HCT116 (cell line): Measurements from ENCODE around the gene PRKN. TPM values are rescaled to one million over a fixed set of nuclear protein-coding genes. Genes with fewer than 3 reads are reported as not detected.

Experiments
- ATAC-seq: fragments of 200-7000 bp; cut with Tn5 transposase; 2 replicates; pipeline ENCODE4 v1.9.1; 2020; ENCODE audit warnings: mild to moderate bottlenecking, moderate library complexity
- BruUV-seq: library from RNA; stranded (reverse); fragments of 400-500 nt; replicated peaks from 2 replicates; lab custom pipeline; 2021; lab: Mats Ljungman, UMichigan
- CTCF ChIA-PET: fragments of 300-600 bp; sonication (Branson Sonifier 250); formaldehyde crosslinking; loops from one replicate; lab custom pipeline; 2021; ENCODE audit warnings: antibody characterized with exemption; lab: Charles Lee
- POLR2A ChIA-PET: fragments of 300-600, 350-600 bp; sonication (Branson Sonifier 250); formaldehyde crosslinking; loops from one replicate; lab custom pipeline; 2021; ENCODE audit warnings: antibody characterized with exemption; lab: Charles Lee
- RAD21 ChIA-PET, 2 experiments: fragments of 300-600 bp; sonication (Branson Sonifier 250); formaldehyde crosslinking; loops; one replicate each; lab custom pipeline; 2023; ENCODE audit warnings: low total read pairs in 2 of 2; ENCODE audit not compliant: uncharacterized antibody in 2 of 2, unreplicated experiment in 2 of 2, low non-redundant PET in 1 of 2; lab: Charles Lee
- DNase-seq: peaks from one replicate; pipeline ENCODE4 v3.0.0-alpha.2; 2010; ENCODE audit warnings: low read depth, low spot score
- H2AFZ ChIP-seq: fragments of 200-600 bp; shearing (Covaris generic), sonication (generic); 2 replicates; pipeline ENCODE4 v1.6.1; 2017; ENCODE audit warnings: low read depth, mixed run types, mixed read lengths, antibody characterized with exemption, low read length; ENCODE audit not compliant: poor library complexity, severe bottlenecking
- H3K27ac ChIP-seq: 2 replicates; pipeline ENCODE4 v1.5.1; 2012; ENCODE audit warnings: low read depth, low read length
- H3K27me3 ChIP-seq: fragments of 200-600 bp; sonication (generic); 2 replicates; pipeline ENCODE4 v1.6.1; 2016; ENCODE audit warnings: mixed run types, low read length, mixed read lengths; ENCODE audit not compliant: insufficient read depth
- H3K36me3 ChIP-seq, 2 experiments: fragments of 200-500 bp in 1 of 2; fragments of 200-600 bp in 1 of 2; sonication (Bioruptor generic) in 1 of 2; sonication (generic) in 1 of 2; 2 replicates each; pipeline versions ENCODE4 v1.5.1 to v1.6.1; 2014 to 2016; ENCODE audit warnings: low read length in 2 of 2, inconsistent platforms in 1 of 2, mixed read lengths in 1 of 2, mixed run types in 1 of 2; ENCODE audit not compliant: insufficient read depth in 2 of 2, control insufficient read depth in 1 of 2
- H3K4me1 ChIP-seq, 2 experiments: fragments of 200-600 bp in 1 of 2; sonication (generic) in 1 of 2; 2 replicates each; pipeline versions ENCODE4 v1.5.1 to v1.6.1; 2012 to 2017; ENCODE audit warnings: low read length in 2 of 2, inconsistent platforms in 1 of 2, mild to moderate bottlenecking in 1 of 2, mixed read lengths in 1 of 2, mixed run types in 1 of 2, moderate library complexity in 1 of 2; ENCODE audit not compliant: insufficient read depth in 2 of 2, control insufficient read depth in 1 of 2
- H3K4me2 ChIP-seq: fragments of 200-600 bp; sonication (generic); 2 replicates; pipeline ENCODE4 v1.6.1; 2017; ENCODE audit warnings: mixed run types, low read length, mixed read lengths
- H3K4me3 ChIP-seq, 2 experiments: fragments of 200-600 bp in 1 of 2; sonication (generic) in 1 of 2; replicated peaks in 1 of 2; 2 replicates each; pipeline ENCODE4 v1.5.1; 2011 to 2016; ENCODE audit warnings: low read length in 2 of 2, control low read depth in 1 of 2, low read depth in 1 of 2, mild to moderate bottlenecking in 1 of 2, mixed read lengths in 1 of 2, mixed run types in 1 of 2
- H3K79me2 ChIP-seq: fragments of 200-600 bp; sonication (generic); 2 replicates; pipeline ENCODE4 v1.6.1; 2017; ENCODE audit warnings: mild to moderate bottlenecking, mixed run types, low read length, moderate library complexity, mixed read lengths; ENCODE audit not compliant: insufficient read depth
- H3K9ac ChIP-seq: fragments of 200-600 bp; sonication (generic); 2 replicates; pipeline ENCODE4 v1.6.1; 2016; ENCODE audit warnings: low read length, mixed read lengths
- H3K9me2 ChIP-seq: fragments of 200-600 bp; sonication (generic), shearing (Covaris generic); 2 replicates; pipeline ENCODE4 v1.6.1; 2017; ENCODE audit warnings: mixed run types, mild to moderate bottlenecking, moderate library complexity; ENCODE audit not compliant: insufficient read depth
- H3K9me3 ChIP-seq, 2 experiments: fragments of 200-500 bp in 1 of 2; fragments of 200-600 bp in 1 of 2; sonication (Bioruptor generic) in 1 of 2; sonication (generic) in 1 of 2; 2 replicates each; pipeline ENCODE4 v1.6.1; 2014 to 2017; ENCODE audit warnings: low read length in 2 of 2, mixed read lengths in 2 of 2, inconsistent platforms in 1 of 2, low read depth in 1 of 2, mild to moderate bottlenecking in 1 of 2, mixed run types in 1 of 2, moderate library complexity in 1 of 2; ENCODE audit not compliant: control insufficient read depth in 1 of 2, insufficient read depth in 1 of 2
- H4K20me1 ChIP-seq: fragments of 200-600 bp; sonication (generic), shearing (Covaris generic); 2 replicates; pipeline ENCODE4 v1.6.1; 2017; ENCODE audit warnings: mixed run types, mild to moderate bottlenecking, moderate library complexity; ENCODE audit not compliant: insufficient read depth
- CBX3 ChIP-seq: IDR thresholded peaks from 2 replicates; pipeline ENCODE4 v1.6.1; 2012; ENCODE audit warnings: low read depth
- CEBPB ChIP-seq: IDR thresholded peaks from 2 replicates; pipeline ENCODE4 v1.6.1; 2012; ENCODE audit warnings: low read depth
- EGR1 ChIP-seq: IDR thresholded peaks from 2 replicates; pipeline ENCODE4 v1.6.1; 2012; ENCODE audit warnings: low read depth
- ELF1 ChIP-seq: IDR thresholded peaks from 2 replicates; pipeline ENCODE4 v1.6.1; 2012; ENCODE audit warnings: low read depth, borderline replicate concordance
- EZH2 ChIP-seq: fragments of 200-600 bp; sonication (generic); IDR thresholded peaks from 2 replicates; pipeline ENCODE4 v1.6.1; 2017; ENCODE audit warnings: antibody characterized with exemption, mixed run types
- FOSL1 ChIP-seq: IDR thresholded peaks from 2 replicates; pipeline ENCODE4 v1.6.1; 2012; ENCODE audit warnings: low read depth
- JUND ChIP-seq: IDR thresholded peaks from 2 replicates; pipeline ENCODE4 v1.6.1; 2012
- POLR2AphosphoS5 ChIP-seq: IDR thresholded peaks from 2 replicates; pipeline ENCODE4 v1.6.1; 2011; ENCODE audit warnings: mild to moderate bottlenecking, low read depth, low read length, moderate library complexity
- RAD21 ChIP-seq: IDR thresholded peaks from 2 replicates; pipeline ENCODE4 v1.6.1; 2012; ENCODE audit warnings: low read depth, mild to moderate bottlenecking
- SIN3A ChIP-seq: IDR thresholded peaks from 2 replicates; pipeline ENCODE4 v1.6.1; 2012; ENCODE audit warnings: low read depth
- SP1 ChIP-seq: IDR thresholded peaks from 2 replicates; pipeline ENCODE4 v1.6.1; 2012; ENCODE audit warnings: low read depth
- TCF7L2 ChIP-seq: IDR thresholded peaks from 2 replicates; pipeline ENCODE4 v1.7.0; 2011; ENCODE audit warnings: borderline replicate concordance, inconsistent platforms; ENCODE audit not compliant: insufficient read depth, insufficient read length; ENCODE audit errors: extremely low read depth
- YY1 ChIP-seq: IDR thresholded peaks from 2 replicates; pipeline ENCODE4 v1.6.1; 2011; ENCODE audit warnings: low read length, low read depth, moderate library complexity, mild to moderate bottlenecking; ENCODE audit not compliant: insufficient replicate concordance; ENCODE audit errors: extremely low read depth
- ZFX ChIP-seq: fragments of 450-650 bp; IDR thresholded peaks from 2 replicates; pipeline ENCODE4 v1.6.1; 2017
- ZNF274 ChIP-seq: fragments of 200-500 bp; sonication (Bioruptor generic); IDR thresholded peaks from 2 replicates; pipeline ENCODE4 v1.6.1; 2014; ENCODE audit warnings: mild to moderate bottlenecking, low read depth, low read length, inconsistent platforms
- intact Hi-C: fragments of 100-400 bp; cut with micrococcal nuclease; formaldehyde crosslinking; loops from 2 replicates; pipeline ENCODE4 v1.10.0; 2022
- total RNA-seq: library from RNA; stranded (reverse); gene quantifications from one replicate; pipeline ENCODE4 v1.2.1, GENCODE V29; 2021; ENCODE audit not compliant: unreplicated experiment
- TF ChIP-seq, protein P1 (sequence below): IDR thresholded peaks from 2 replicates; pipeline ENCODE4 v1.6.1; 2011; ENCODE audit warnings: mild to moderate bottlenecking, low read length, moderate library complexity; ENCODE audit not compliant: insufficient replicate concordance; ENCODE audit errors: extremely low read depth
- TF ChIP-seq, protein P2 (sequence below): IDR thresholded peaks from 2 replicates; pipeline ENCODE4 v1.6.1; 2012; ENCODE audit warnings: low read depth
- TF ChIP-seq, protein P3 (sequence below): IDR thresholded peaks from 2 replicates; pipeline ENCODE4 v1.6.1; 2012
- TF ChIP-seq, protein P4 (sequence below), 3 experiments: fragments of 200-600 bp in 1 of 3; sonication (generic) in 1 of 3; IDR thresholded peaks in 2 of 3; conservative IDR thresholded peaks in 1 of 3; 2 replicates each; pipeline ENCODE4 v1.5.1; 2012 to 2017; ENCODE audit warnings: low read depth in 2 of 3, low read length in 2 of 3, antibody characterized with exemption in 1 of 3, borderline replicate concordance in 1 of 3, control low read depth in 1 of 3, mild to moderate bottlenecking in 1 of 3, mixed read lengths in 1 of 3, mixed run types in 1 of 3, moderate library complexity in 1 of 3; ENCODE audit not compliant: insufficient read depth in 1 of 3
- TF ChIP-seq, protein P5 (sequence below): IDR thresholded peaks from 2 replicates; pipeline ENCODE4 v1.6.1; 2012

The PRKN gene
- total RNA-seq, 1 experiment from 2014 or later = 2.6 TPM

DNA sequence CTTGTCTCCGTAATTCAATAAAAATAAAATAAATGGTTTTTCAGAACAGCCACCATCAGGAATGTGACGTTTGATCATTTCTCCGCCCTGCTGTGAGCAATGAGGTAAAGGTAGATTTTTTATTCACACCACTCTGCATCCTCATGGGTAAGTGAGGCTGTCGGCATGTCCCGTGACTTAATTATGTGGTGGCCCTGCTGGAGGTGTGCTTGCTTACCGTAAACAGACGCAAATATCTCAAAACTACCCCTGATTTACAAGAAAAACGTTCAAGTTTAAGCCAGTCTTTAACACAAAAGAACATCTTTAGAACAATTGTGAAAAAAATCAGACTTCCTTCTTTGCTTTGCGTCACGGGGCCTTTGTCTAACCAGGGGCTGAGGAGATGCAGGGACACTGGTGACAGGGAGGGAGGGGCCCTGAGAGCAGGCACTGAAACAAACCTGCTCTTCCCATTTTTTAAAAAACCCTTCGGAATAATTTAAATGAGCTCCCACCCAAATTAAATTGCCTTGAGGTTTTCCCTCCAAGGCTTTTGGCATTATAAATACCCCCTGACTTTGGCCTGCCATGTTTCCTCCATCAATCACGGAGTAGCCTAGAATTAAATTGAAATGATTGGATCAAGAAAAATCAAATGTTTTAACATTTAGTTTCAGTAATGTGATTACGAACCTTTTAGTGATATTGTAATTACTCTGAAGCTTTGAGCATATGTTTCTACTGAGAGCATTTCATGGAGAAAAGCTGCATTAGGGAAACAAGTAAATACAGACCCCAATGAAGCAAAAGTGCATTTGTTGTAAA, 13.4 kb downstream of the PRKN start:
- TF ChIP-seq CBX3 = no peak
- TF ChIP-seq, protein P1, sequence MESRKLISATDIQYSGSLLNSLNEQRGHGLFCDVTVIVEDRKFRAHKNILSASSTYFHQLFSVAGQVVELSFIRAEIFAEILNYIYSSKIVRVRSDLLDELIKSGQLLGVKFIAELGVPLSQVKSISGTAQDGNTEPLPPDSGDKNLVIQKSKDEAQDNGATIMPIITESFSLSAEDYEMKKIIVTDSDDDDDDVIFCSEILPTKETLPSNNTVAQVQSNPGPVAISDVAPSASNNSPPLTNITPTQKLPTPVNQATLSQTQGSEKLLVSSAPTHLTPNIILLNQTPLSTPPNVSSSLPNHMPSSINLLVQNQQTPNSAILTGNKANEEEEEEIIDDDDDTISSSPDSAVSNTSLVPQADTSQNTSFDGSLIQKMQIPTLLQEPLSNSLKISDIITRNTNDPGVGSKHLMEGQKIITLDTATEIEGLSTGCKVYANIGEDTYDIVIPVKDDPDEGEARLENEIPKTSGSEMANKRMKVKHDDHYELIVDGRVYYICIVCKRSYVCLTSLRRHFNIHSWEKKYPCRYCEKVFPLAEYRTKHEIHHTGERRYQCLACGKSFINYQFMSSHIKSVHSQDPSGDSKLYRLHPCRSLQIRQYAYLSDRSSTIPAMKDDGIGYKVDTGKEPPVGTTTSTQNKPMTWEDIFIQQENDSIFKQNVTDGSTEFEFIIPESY = no peak
- TF ChIP-seq EGR1 = no peak
- no peak for TF ChIP-seq YY1
- no peak for TF ChIP-seq SIN3A
- TF ChIP-seq SP1 = no peak
- TF ChIP-seq FOSL1 = no peak
- TF ChIP-seq, protein P2, sequence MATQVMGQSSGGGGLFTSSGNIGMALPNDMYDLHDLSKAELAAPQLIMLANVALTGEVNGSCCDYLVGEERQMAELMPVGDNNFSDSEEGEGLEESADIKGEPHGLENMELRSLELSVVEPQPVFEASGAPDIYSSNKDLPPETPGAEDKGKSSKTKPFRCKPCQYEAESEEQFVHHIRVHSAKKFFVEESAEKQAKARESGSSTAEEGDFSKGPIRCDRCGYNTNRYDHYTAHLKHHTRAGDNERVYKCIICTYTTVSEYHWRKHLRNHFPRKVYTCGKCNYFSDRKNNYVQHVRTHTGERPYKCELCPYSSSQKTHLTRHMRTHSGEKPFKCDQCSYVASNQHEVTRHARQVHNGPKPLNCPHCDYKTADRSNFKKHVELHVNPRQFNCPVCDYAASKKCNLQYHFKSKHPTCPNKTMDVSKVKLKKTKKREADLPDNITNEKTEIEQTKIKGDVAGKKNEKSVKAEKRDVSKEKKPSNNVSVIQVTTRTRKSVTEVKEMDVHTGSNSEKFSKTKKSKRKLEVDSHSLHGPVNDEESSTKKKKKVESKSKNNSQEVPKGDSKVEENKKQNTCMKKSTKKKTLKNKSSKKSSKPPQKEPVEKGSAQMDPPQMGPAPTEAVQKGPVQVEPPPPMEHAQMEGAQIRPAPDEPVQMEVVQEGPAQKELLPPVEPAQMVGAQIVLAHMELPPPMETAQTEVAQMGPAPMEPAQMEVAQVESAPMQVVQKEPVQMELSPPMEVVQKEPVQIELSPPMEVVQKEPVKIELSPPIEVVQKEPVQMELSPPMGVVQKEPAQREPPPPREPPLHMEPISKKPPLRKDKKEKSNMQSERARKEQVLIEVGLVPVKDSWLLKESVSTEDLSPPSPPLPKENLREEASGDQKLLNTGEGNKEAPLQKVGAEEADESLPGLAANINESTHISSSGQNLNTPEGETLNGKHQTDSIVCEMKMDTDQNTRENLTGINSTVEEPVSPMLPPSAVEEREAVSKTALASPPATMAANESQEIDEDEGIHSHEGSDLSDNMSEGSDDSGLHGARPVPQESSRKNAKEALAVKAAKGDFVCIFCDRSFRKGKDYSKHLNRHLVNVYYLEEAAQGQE = no peak
- no peak for TF ChIP-seq ZFX
- TF ChIP-seq ELF1 = no peak
- TF ChIP-seq, protein P3, sequence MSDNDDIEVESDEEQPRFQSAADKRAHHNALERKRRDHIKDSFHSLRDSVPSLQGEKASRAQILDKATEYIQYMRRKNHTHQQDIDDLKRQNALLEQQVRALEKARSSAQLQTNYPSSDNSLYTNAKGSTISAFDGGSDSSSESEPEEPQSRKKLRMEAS = no peak
- TF ChIP-seq TCF7L2 = no peak
- no peak for TF ChIP-seq POLR2AphosphoS5
- no peak for TF ChIP-seq JUND
- TF ChIP-seq, protein P4, sequence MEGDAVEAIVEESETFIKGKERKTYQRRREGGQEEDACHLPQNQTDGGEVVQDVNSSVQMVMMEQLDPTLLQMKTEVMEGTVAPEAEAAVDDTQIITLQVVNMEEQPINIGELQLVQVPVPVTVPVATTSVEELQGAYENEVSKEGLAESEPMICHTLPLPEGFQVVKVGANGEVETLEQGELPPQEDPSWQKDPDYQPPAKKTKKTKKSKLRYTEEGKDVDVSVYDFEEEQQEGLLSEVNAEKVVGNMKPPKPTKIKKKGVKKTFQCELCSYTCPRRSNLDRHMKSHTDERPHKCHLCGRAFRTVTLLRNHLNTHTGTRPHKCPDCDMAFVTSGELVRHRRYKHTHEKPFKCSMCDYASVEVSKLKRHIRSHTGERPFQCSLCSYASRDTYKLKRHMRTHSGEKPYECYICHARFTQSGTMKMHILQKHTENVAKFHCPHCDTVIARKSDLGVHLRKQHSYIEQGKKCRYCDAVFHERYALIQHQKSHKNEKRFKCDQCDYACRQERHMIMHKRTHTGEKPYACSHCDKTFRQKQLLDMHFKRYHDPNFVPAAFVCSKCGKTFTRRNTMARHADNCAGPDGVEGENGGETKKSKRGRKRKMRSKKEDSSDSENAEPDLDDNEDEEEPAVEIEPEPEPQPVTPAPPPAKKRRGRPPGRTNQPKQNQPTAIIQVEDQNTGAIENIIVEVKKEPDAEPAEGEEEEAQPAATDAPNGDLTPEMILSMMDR (IDR thresholded peaks at IDR 0.05 in 2 of 3, conservative IDR thresholded peaks at IDR 0.05 in 1 of 3; ENCODE audit: borderline replicate concordance in 1 of 3, insufficient read depth in 1 of 3, low read depth in 2 of 3, low read length in 2 of 3) = no peak
- TF ChIP-seq CEBPB = no peak
- TF ChIP-seq RAD21 = no peak
- TF ChIP-seq EZH2 = no peak
- no peak for TF ChIP-seq ZNF274
- TF ChIP-seq, protein P5, sequence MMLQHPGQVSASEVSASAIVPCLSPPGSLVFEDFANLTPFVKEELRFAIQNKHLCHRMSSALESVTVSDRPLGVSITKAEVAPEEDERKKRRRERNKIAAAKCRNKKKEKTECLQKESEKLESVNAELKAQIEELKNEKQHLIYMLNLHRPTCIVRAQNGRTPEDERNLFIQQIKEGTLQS = no peak
- no peak overlapping the region for H2AFZ ChIP-seq
- DNase-seq (no peak), ATAC-seq (no peak)
- POLR2A ChIA-PET = no interaction called here
- no peaks in the 10 kb centered on the region for H3K79me2 ChIP-seq
- no peaks in the 10 kb centered on the region for H3K4me1 ChIP-seq
- H3K36me3 ChIP-seq = no peaks in the 10 kb centered on the region
- intact Hi-C loops = no loop called here
- BruUV-seq = no TSS peak
- peaks cover 0 to 4% of the 10 kb centered on the region in 2 experiments; a peak in 1 of 4 replicates for H3K9me3 ChIP-seq
- CTCF ChIA-PET = no interaction called here
- H3K27ac ChIP-seq = no peak overlapping the region
- H3K4me3 ChIP-seq = no peak overlapping the region
- no peak overlapping the region for H3K4me2 ChIP-seq
- H4K20me1 ChIP-seq = no peaks in the 10 kb centered on the region
- no peaks in the 10 kb centered on the region for H3K9me2 ChIP-seq
- H3K9ac ChIP-seq = no peak overlapping the region
- RAD21 ChIA-PET = no interaction called here
- H3K27me3 ChIP-seq = no peaks in the 10 kb centered on the region
